GM12872 (cell line): ENCODE data around the gene MRPL48.

Source experiments
- TF ChIP-seq, protein P1 (sequence below): IDR thresholded peaks from 3 replicates; pipeline ENCODE4 v1.5.1; 2011; ENCODE audit warnings: low read depth, mild to moderate bottlenecking, low read length, moderate library complexity; ENCODE audit not compliant: insufficient read depth

Gene MRPL48

DNA sequence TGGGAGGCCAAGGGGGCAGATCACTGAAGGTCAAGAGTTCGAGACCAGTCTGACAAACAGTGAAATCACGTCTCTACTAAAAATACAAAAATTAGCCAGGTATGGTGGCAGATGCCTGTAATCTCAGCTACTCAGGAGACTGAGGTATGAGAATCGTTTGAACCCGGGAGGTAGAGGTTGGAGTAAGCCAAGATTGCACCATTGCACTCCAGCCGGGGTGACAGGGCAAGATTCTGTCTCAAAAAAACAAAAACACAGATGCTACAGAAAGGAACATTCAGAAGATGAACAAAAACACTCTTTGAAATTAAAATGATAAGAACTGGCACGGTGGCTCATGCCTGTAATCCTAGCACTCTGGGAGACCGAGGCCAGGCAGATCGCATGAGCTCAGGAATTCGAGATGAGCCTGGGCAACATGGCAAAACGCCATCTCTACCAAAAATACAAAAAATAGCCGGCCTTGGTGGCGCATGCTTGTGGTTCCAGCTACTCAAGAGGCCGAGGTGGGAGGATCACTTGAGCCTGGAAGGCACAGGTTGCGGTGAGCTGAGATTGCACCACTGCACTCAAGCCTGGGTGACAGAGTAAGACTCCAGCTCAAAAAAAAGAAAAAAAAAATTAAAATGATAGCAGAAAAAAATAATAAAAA is 35.3 kb upstream of the MRPL48 start:
- TF ChIP-seq, protein P1, sequence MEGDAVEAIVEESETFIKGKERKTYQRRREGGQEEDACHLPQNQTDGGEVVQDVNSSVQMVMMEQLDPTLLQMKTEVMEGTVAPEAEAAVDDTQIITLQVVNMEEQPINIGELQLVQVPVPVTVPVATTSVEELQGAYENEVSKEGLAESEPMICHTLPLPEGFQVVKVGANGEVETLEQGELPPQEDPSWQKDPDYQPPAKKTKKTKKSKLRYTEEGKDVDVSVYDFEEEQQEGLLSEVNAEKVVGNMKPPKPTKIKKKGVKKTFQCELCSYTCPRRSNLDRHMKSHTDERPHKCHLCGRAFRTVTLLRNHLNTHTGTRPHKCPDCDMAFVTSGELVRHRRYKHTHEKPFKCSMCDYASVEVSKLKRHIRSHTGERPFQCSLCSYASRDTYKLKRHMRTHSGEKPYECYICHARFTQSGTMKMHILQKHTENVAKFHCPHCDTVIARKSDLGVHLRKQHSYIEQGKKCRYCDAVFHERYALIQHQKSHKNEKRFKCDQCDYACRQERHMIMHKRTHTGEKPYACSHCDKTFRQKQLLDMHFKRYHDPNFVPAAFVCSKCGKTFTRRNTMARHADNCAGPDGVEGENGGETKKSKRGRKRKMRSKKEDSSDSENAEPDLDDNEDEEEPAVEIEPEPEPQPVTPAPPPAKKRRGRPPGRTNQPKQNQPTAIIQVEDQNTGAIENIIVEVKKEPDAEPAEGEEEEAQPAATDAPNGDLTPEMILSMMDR: no peak

DNA sequence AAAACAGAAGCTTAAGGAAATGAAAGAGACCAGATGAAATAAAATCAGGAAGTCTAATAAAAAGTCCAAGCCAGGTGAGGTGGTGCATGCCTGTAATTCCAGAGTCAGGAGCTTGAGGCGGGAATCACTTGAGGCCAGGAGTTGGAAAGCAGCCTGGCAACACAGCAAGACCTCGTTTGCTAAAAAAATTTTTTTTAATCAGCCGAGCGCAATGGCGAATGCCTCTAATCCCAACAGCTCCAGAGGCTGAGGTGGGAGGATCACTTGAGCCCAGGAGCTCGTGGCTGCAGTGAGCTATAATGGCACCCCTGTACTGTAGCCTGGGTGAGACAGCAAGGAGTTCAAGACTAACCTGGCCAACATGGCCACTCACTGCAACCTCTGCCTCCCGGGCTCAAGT is 34.8 kb upstream of the MRPL48 start:
- TF ChIP-seq, protein P1: no peak

DNA sequence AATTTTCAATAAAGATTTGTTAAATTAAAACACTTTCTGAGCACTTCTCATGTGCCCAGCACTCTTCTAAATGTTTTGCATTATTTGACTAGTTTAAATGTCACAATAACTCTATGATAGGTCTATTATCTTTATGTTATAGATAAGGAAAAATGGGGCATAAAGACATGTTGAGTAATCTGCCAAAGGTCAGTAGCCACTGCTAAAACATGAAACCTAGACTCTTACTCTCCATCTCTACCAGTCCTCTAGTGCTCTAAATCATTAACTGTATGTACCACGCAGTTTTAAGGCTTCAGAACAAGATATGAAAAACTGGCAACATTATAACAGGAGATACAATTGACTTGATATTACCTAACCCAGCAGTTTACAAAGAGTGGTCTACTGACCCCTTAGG is 33.7 kb upstream of the MRPL48 start:
- TF ChIP-seq, protein P1: no peak

DNA sequence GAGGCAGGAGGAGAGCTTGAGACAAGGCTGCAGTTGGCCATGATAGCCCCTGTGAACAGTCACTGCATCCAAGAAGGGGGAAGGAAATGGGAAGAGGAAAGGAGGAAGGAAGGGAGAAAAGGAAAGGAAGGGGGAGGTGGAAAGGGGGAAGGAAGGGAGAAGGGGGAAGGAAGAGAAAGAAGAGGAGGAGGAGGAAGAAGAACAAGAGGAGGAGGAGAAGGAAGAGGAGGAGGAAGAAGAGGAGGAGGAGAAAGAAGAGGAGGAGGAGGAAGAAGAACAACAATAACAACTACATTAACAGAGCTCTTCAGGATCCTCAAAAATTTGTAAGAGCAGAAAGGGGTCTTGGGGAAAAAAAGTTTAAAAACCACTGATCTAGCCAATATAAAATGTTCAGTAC is 32.0 kb upstream of the MRPL48 start:
- TF ChIP-seq, protein P1: no peak

DNA sequence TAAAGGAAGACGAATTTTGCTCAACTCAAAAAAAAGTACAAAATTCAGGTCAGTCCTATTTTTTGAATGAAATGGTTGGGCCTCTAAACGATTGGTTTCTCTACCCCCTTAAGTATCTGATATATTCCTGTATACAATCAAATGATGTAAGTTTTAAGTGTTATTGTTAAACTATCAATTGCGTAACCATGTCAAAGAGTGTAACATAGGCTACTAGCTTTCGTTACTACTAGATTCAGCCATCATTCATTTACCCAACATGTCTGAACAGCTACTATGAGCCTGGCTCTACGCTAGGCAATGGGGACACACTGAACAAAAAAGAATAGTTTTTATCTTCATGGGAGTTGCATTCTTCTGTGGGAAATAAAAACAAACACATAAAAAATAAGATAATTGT is 30.1 kb upstream of the MRPL48 start:
- TF ChIP-seq, protein P1: no peak

DNA sequence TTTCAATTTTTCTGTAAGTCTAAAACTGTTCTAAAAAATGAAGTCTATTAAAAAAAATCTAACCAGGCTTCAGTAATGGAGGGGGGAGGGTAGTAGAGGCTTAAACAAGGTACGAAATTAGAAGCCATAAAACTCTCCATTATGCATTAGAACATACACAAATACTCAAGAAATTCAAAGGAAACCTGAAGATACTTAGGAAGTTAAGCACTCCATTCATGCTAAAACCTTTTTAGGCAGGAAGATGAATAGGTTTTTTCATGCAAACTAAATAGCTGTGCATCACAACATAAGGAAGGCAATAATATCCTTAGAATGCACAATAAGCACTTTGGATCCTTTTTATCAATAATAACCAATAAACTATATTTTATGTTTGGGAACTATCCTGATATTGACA is 29.2 kb upstream of the MRPL48 start:
- TF ChIP-seq, protein P1: no peak

DNA sequence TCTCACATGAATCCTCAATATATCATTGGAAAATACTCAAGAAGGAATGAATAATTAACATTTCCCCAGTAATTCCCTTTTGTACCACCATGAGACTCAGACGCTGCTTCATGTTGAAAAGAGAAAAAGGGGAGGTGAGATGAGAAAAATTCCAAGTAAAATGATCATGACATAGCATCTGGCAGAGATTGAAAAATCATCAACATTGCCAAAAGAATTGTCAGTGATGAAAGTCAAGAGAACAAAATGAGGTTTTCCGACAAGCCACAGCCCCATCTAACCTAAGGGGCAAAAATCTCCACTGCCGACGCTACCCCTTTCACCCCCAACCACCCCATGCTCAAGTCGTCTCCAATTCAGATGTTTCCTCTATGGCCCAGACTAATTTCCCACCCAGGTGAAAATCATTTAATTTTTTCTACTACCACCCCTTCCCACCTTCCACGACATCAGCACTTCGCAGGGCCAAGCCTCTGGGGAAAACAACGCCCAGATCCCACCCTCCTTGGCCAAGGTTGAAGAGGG is 28.0 kb upstream of the MRPL48 start:
- TF ChIP-seq, protein P1: no peak
